Measurements from ENCODE around the gene ERP29.

Gene ERP29

GRCh38 chr12:112011685-112012084, 1.5 kb upstream of the ERP29 start:
- Histone ChIP-seq H2BK12ac (ENCODE audit: low read length) (no peak overlapping the region), H3K9ac (ENCODE audit: low read depth, low read length, poor library complexity) (no peak overlapping the region), H4K91ac (ENCODE audit: low read depth, low read length, poor library complexity) (no peak overlapping the region), H2BK15ac (ENCODE audit: low read length) (no peak overlapping the region), H3K36me3 (replicated peaks in 1 of 2; ENCODE audit: control insufficient read depth in 2 of 2, insufficient read depth in 2 of 2, low read length in 2 of 2) (peaks cover 0 to 37% of the 10 kb centered on the region in 2 donors), H3K79me1 (ENCODE audit: low read depth, low read length) (peaks cover 7% of the 10 kb centered on the region), H3K14ac (ENCODE audit: low read length) (no peak overlapping the region), H3K23ac (ENCODE audit: low read depth, low read length, poor library complexity) (no peak overlapping the region), H2AFZ (ENCODE audit: low read length) (no peak overlapping the region), H3K27ac (replicated peaks; ENCODE audit: low read length) (no peak overlapping the region), H3K27me3 (ENCODE audit: control insufficient read depth in 3 of 3, insufficient read depth in 3 of 3, low read depth in 1 of 3, low read length in 3 of 3) (no peaks in the 10 kb centered on the region), H3K4me3 (ENCODE audit: low read length in 2 of 2) (peak overlapping the region in 1 of 2 donors; percentile 60), H2AK5ac (ENCODE audit: low read depth, low read length) (no peak overlapping the region), H3K9me3 (replicated peaks in 1 of 2; ENCODE audit: control insufficient read depth in 2 of 2, insufficient read depth in 1 of 2, low read depth in 1 of 2, low read length in 2 of 2) (peaks cover 0 to 25% of the 10 kb centered on the region in 2 donors), H3K4me1 (ENCODE audit: control insufficient read depth in 2 of 2, insufficient read depth in 1 of 2, low read depth in 1 of 2, low read length in 2 of 2) (peaks cover 7 to 9% of the 10 kb centered on the region in 2 donors), H3K18ac (ENCODE audit: low read length) (no peak overlapping the region), H4K8ac (ENCODE audit: low read depth, low read length) (no peak overlapping the region), H2BK5ac (ENCODE audit: low read length) (no peak overlapping the region), H3K4ac (ENCODE audit: low read length) (no peak overlapping the region), H2BK120ac (ENCODE audit: low read depth, low read length) (no peak overlapping the region), H3K4me2 (ENCODE audit: insufficient read depth, low read length, poor library complexity, severe bottlenecking) (peak overlapping the region; percentile 20)
- WGBS, 2 donors (ENCODE audit: extremely low coverage in 2 of 2, insufficient read length in 2 of 2, insufficient replicate concordance in 1 of 2): no CpG with 5 or more reads among the region's 8 CpGs
- DNase-seq (ENCODE audit: low spot score): no peak

DNA sequence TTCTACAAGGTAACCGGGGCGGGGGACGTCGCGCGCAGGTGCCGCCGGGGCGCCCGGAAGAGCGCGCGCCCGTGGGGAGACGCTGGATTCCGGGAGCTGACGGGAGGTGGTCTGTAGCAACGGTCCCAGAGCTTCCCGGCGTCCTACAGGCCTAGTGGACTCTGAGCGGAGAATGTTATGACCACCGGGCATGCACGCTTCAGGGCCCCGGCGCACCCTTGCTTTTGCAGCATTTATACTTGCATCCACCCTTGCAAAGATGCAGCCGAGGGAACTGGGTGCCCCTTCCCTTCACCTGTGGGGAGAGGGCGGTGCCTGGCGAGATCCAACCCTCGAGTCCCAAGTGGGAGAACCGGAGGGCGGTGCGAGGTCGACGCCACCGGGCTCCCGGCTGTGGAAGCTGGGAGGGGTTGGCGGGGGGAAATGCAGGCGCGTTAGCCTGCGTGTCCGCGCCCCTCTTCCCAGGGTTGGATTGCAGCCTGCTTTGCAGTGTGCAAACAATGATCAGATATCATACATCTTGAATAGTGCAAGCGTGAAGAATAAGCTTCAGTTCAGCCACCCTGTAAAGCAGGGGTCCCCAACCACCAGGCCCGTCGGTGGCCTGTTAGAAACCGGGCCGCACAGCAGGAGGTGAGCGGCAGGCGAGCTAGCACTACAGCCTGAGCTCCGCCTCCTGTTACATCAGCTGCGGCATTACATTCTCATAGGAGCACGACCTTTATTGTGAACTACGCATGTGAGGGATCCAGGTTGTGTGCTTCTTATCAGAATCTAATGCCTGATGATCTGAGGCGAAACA, 576 bp downstream of the ERP29 start:
- Histone ChIP-seq H3K4me1 (ENCODE audit: control insufficient read depth in 2 of 2, insufficient read depth in 1 of 2, low read depth in 1 of 2, low read length in 2 of 2) (peaks cover 7 to 9% of the 10 kb centered on the region in 2 donors), H2BK120ac (ENCODE audit: low read depth, low read length) (no peak overlapping the region), H3K27ac (replicated peaks; ENCODE audit: low read length) (peak overlapping the region; percentile 78), H3K9ac (ENCODE audit: low read depth, low read length, poor library complexity) (peak overlapping the region; percentile 97), H4K91ac (ENCODE audit: low read depth, low read length, poor library complexity) (no peak overlapping the region), H3K36me3 (replicated peaks in 1 of 2; ENCODE audit: control insufficient read depth in 2 of 2, insufficient read depth in 2 of 2, low read length in 2 of 2) (peaks cover 0 to 57% of the 10 kb centered on the region in 2 donors), H3K18ac (ENCODE audit: low read length) (peak overlapping the region; percentile 94), H3K4me3 (ENCODE audit: low read length in 2 of 2) (peak overlapping the region; percentile 60 to 96), H3K27me3 (ENCODE audit: control insufficient read depth in 3 of 3, insufficient read depth in 3 of 3, low read depth in 1 of 3, low read length in 3 of 3) (no peaks in the 10 kb centered on the region), H3K14ac (ENCODE audit: low read length) (peak overlapping the region; percentile 66), H2AFZ (ENCODE audit: low read length) (peak overlapping the region; percentile 98), H3K79me1 (ENCODE audit: low read depth, low read length) (peaks cover 7% of the 10 kb centered on the region), H4K8ac (ENCODE audit: low read depth, low read length) (peak overlapping the region; percentile 29), H2BK5ac (ENCODE audit: low read length) (no peak overlapping the region), H2BK15ac (ENCODE audit: low read length) (no peak overlapping the region), H2BK12ac (ENCODE audit: low read length) (no peak overlapping the region), H3K23ac (ENCODE audit: low read depth, low read length, poor library complexity) (peak overlapping the region; percentile 90), H3K4ac (ENCODE audit: low read length) (no peak overlapping the region), H2AK5ac (ENCODE audit: low read depth, low read length) (no peak overlapping the region), H3K9me3 (replicated peaks in 1 of 2; ENCODE audit: control insufficient read depth in 2 of 2, insufficient read depth in 1 of 2, low read depth in 1 of 2, low read length in 2 of 2) (peaks cover 0 to 25% of the 10 kb centered on the region in 2 donors), H3K4me2 (ENCODE audit: insufficient read depth, low read length, poor library complexity, severe bottlenecking) (peak overlapping the region; percentile 81)
- WGBS, 2 donors (ENCODE audit: extremely low coverage in 2 of 2, insufficient read length in 2 of 2, insufficient replicate concordance in 1 of 2): no CpG with 5 or more reads among the region's 54 CpGs
- DNase-seq (ENCODE audit: low spot score): peak; percentile 56

DNA sequence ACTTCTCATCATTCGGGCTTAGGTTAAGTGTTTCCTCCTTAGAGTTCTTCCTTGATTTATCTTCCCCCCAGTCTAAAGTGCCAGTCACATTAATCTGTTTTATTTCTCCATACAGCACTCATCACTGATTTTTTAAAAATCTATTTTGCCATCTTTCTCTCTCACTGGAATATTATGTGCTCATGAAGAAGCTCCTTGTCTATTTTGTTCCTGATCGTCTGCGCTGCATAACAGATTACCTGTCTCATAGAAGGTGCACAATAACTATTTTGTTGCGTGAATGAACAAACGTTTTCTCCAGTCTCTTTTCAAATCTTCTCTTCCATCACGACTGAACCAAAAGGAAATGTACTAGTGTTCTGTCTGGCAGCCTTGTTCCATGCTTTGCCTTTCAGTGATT, 2.7 kb downstream of the ERP29 start:
- no peak overlapping the region for H3K14ac ChIP-seq (ENCODE audit: low read length)
- peaks cover 0 to 17% of the 10 kb centered on the region in 2 donors for H3K9me3 ChIP-seq (replicated peaks in 1 of 2; ENCODE audit: control insufficient read depth in 2 of 2, insufficient read depth in 1 of 2, low read depth in 1 of 2, low read length in 2 of 2)
- H4K8ac ChIP-seq (ENCODE audit: low read depth, low read length): no peak overlapping the region
- no peak overlapping the region for H2BK5ac ChIP-seq (ENCODE audit: low read length)
- H3K23ac ChIP-seq (ENCODE audit: low read depth, low read length, poor library complexity): no peak overlapping the region
- H4K91ac ChIP-seq (ENCODE audit: low read depth, low read length, poor library complexity): no peak overlapping the region
- H3K4ac ChIP-seq (ENCODE audit: low read length): no peak overlapping the region
- no peak overlapping the region for H2AK5ac ChIP-seq (ENCODE audit: low read depth, low read length)
- H3K4me3 ChIP-seq (ENCODE audit: low read length in 2 of 2): no peak overlapping the region
- no peak overlapping the region for H2BK120ac ChIP-seq (ENCODE audit: low read depth, low read length)
- no peak overlapping the region for H3K4me2 ChIP-seq (ENCODE audit: insufficient read depth, low read length, poor library complexity, severe bottlenecking)
- no peak for DNase-seq (ENCODE audit: low spot score)
- no peak overlapping the region for H2BK12ac ChIP-seq (ENCODE audit: low read length)
- no CpG with 5 or more reads among the region's 6 CpGs for WGBS, 2 donors (ENCODE audit: extremely low coverage in 2 of 2, insufficient read length in 2 of 2, insufficient replicate concordance in 1 of 2)
- H3K9ac ChIP-seq (ENCODE audit: low read depth, low read length, poor library complexity): no peak overlapping the region
- H3K27me3 ChIP-seq (ENCODE audit: control insufficient read depth in 3 of 3, insufficient read depth in 3 of 3, low read depth in 1 of 3, low read length in 3 of 3): no peaks in the 10 kb centered on the region
- peaks cover 8% of the 10 kb centered on the region for H3K79me1 ChIP-seq (ENCODE audit: low read depth, low read length)
- peaks cover 7 to 9% of the 10 kb centered on the region in 2 donors for H3K4me1 ChIP-seq (ENCODE audit: control insufficient read depth in 2 of 2, insufficient read depth in 1 of 2, low read depth in 1 of 2, low read length in 2 of 2)
- no peak overlapping the region for H2AFZ ChIP-seq (ENCODE audit: low read length)
- peaks cover 7 to 68% of the 10 kb centered on the region in 2 donors for H3K36me3 ChIP-seq (replicated peaks in 1 of 2; ENCODE audit: control insufficient read depth in 2 of 2, insufficient read depth in 2 of 2, low read length in 2 of 2)
- no peak overlapping the region for H3K18ac ChIP-seq (ENCODE audit: low read length)
- no peak overlapping the region for H2BK15ac ChIP-seq (ENCODE audit: low read length)
- H3K27ac ChIP-seq (replicated peaks; ENCODE audit: low read length): no peak overlapping the region

- Histone ChIP-seq H4K8ac (ENCODE audit: low read depth, low read length) (no peak overlapping the region), H3K36me3 (replicated peaks in 1 of 2; ENCODE audit: control insufficient read depth in 2 of 2, insufficient read depth in 2 of 2, low read length in 2 of 2) (peaks cover 10 to 70% of the 10 kb centered on the region in 2 donors), H3K18ac (ENCODE audit: low read length) (no peak overlapping the region), H3K23ac (ENCODE audit: low read depth, low read length, poor library complexity) (no peak overlapping the region), H3K27ac (replicated peaks; ENCODE audit: low read length) (no peak overlapping the region), H3K9me3 (replicated peaks in 1 of 2; ENCODE audit: control insufficient read depth in 2 of 2, insufficient read depth in 1 of 2, low read depth in 1 of 2, low read length in 2 of 2) (peaks cover 0 to 8% of the 10 kb centered on the region in 2 donors), H3K4me1 (ENCODE audit: control insufficient read depth in 2 of 2, insufficient read depth in 1 of 2, low read depth in 1 of 2, low read length in 2 of 2) (peaks cover 4 to 6% of the 10 kb centered on the region in 2 donors), H3K4me2 (ENCODE audit: insufficient read depth, low read length, poor library complexity, severe bottlenecking) (no peak overlapping the region), H4K91ac (ENCODE audit: low read depth, low read length, poor library complexity) (no peak overlapping the region), H2BK12ac (ENCODE audit: low read length) (no peak overlapping the region), H3K9ac (ENCODE audit: low read depth, low read length, poor library complexity) (no peak overlapping the region), H3K4me3 (ENCODE audit: low read length in 2 of 2) (no peak overlapping the region), H3K4ac (ENCODE audit: low read length) (no peak overlapping the region), H2AFZ (ENCODE audit: low read length) (no peak overlapping the region), H2BK120ac (ENCODE audit: low read depth, low read length) (no peak overlapping the region), H3K14ac (ENCODE audit: low read length) (no peak overlapping the region), H3K27me3 (ENCODE audit: control insufficient read depth in 3 of 3, insufficient read depth in 3 of 3, low read depth in 1 of 3, low read length in 3 of 3) (no peaks in the 10 kb centered on the region), H3K79me1 (ENCODE audit: low read depth, low read length) (peaks cover 6% of the 10 kb centered on the region), H2BK5ac (ENCODE audit: low read length) (no peak overlapping the region), H2AK5ac (ENCODE audit: low read depth, low read length) (no peak overlapping the region), H2BK15ac (ENCODE audit: low read length) (no peak overlapping the region)
- WGBS, 2 donors (ENCODE audit: extremely low coverage in 2 of 2, insufficient read length in 2 of 2, insufficient replicate concordance in 1 of 2): no CpG with 5 or more reads among the region's 1 CpG
- no peak for DNase-seq (ENCODE audit: low spot score)
These were observed 3.8 kb downstream of the ERP29 start for GRCh38 chr12:112017041-112017440.
